CD4-positive, alpha-beta T cell treated with Interleukin-10 for 1 hour (primary cell): ENCODE measurements around the gene YBX1.
"Not testable (repeated sequence)": the region's sequence is repeated elsewhere in the genome, so short reads cannot be mapped to it uniquely, and the experiment has no call there.

Experiments
- DNase-seq: peaks from one replicate; pipeline ENCODE4 v3.0.0-alpha.2; 2020

YBX1 gene

GRCh38 chr1:42690477-42691156 is 8.4 kb downstream of the YBX1 start:
- no peak for DNase-seq

GRCh38 chr1:42691157-42691498 is 8.9 kb downstream of the YBX1 start:
- DNase-seq, result no peak

- DNase-seq, result no peak
Measured at GRCh38 chr1:42692461-42692860, 10.2 kb downstream of the YBX1 start.

GRCh38 chr1:42692911-42693310 is 10.7 kb downstream of the YBX1 start:
- DNase-seq, result no peak

- DNase-seq, result no peak
Measured at GRCh38 chr1:42698081-42698813, 16.0 kb downstream of the YBX1 start.

GRCh38 chr1:42700006-42700405 is 17.8 kb downstream of the YBX1 start:
- DNase-seq, result no peak

- no peak for DNase-seq
Measured at GRCh38 chr1:42703888-42704464, 21.8 kb downstream of the YBX1 start.

- not testable (repeated sequence) for DNase-seq
Measured at GRCh38 chr1:42712808-42713207, 30.6 kb downstream of the YBX1 start.

GRCh38 chr1:42713293-42713692 is 31.1 kb downstream of the YBX1 start:
- no peak for DNase-seq

GRCh38 chr1:42714441-42714840 is 32.2 kb downstream of the YBX1 start:
- not testable (repeated sequence) for DNase-seq

GRCh38 chr1:42720868-42721267 is 38.6 kb downstream of the YBX1 start:
- no peak for DNase-seq

GRCh38 chr1:42721926-42722325 is 39.7 kb downstream of the YBX1 start:
- no peak for DNase-seq

GRCh38 chr1:42722403-42722802 is 40.2 kb downstream of the YBX1 start:
- DNase-seq, result not testable (repeated sequence)

- DNase-seq, result no peak
Measured at GRCh38 chr1:42723511-42723910, 41.3 kb downstream of the YBX1 start.

- not testable (repeated sequence) for DNase-seq
Measured at GRCh38 chr1:42725820-42726219, 43.6 kb downstream of the YBX1 start.

GRCh38 chr1:42730002-42730401 is 47.8 kb downstream of the YBX1 start:
- DNase-seq, result no peak

GRCh38 chr1:42730988-42731387 is 48.8 kb downstream of the YBX1 start:
- DNase-seq, result peak; percentile 25

GRCh38 chr1:42731585-42731984 is 49.4 kb downstream of the YBX1 start:
- DNase-seq, result no peak

GRCh38 chr1:42732126-42732680 is 50.0 kb downstream of the YBX1 start:
- no peak for DNase-seq

- DNase-seq, result no peak
Measured at GRCh38 chr1:42733415-42734200, 51.4 kb downstream of the YBX1 start.

- DNase-seq, result no peak
Measured at GRCh38 chr1:42734201-42735035, 52.2 kb downstream of the YBX1 start.

GRCh38 chr1:42735056-42735455 is 52.8 kb downstream of the YBX1 start:
- DNase-seq, result no peak
